ENCODE measurements around the gene CLHC1. TPM values are rescaled to one million over a fixed set of nuclear protein-coding genes. Genes with fewer than 3 reads are reported as not detected.

The CLHC1 gene
- total RNA-seq, 1 donor from 2014 or later, result 7.5 TPM

GRCh38 chr2:55161295-55162210 lies 70.5 kb downstream of the CLHC1 start:
- no peaks in the 10 kb centered on the region for H3K9me3 ChIP-seq (replicated peaks)
- H3K4me1 ChIP-seq, result peaks cover 41% of the 10 kb centered on the region
- TF ChIP-seq CTCF (IDR thresholded peaks at IDR 0.05; ENCODE audit: borderline replicate concordance), result no peak
- H3K27me3 ChIP-seq (ENCODE audit: low read depth), result no peaks in the 10 kb centered on the region
- H3K4me3 ChIP-seq, result no peak overlapping the region
- H3K36me3 ChIP-seq, result no peaks in the 10 kb centered on the region
- intact Hi-C loops (cut with micrococcal nuclease), result loop anchor here (10.0 kb wide), 1 partner anchor 147 kb away; no protein-coding TSS in a partner anchor
- no peak for DNase-seq
- H3K27ac ChIP-seq (replicated peaks), result no peak overlapping the region

DNA sequence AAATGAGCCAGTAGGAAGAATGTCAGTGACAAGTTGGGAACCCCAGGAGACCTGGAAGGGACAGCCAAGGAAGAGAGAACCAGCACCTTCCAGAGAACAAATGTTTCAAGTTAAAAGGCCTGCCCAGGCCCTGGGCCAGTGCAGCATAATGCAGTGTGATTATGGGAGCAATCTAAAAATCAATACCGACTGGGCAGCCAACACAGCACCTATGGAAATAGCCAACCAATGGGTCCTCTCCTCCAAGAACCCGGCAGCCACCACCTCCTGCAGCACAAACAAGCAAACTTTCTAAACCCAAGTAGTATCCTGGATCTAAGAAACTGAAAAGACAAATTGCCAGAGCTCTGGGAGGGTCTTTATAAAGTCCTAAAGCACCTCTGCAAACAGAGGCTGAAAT lies 71.7 kb downstream of the CLHC1 start:
- Histone ChIP-seq H3K9me3 (replicated peaks) (no peaks in the 10 kb centered on the region), H3K36me3 (no peaks in the 10 kb centered on the region), H3K4me1 (peaks cover 46% of the 10 kb centered on the region), H3K4me3 (no peak overlapping the region), H3K27ac (replicated peaks) (no peak overlapping the region), H3K27me3 (ENCODE audit: low read depth) (no peaks in the 10 kb centered on the region)
- no peak for TF ChIP-seq CTCF (IDR thresholded peaks at IDR 0.05; ENCODE audit: borderline replicate concordance)
- intact Hi-C loops (cut with micrococcal nuclease), result loop anchor here (10.0 kb wide), 1 partner anchor 146 kb away; no protein-coding TSS in a partner anchor
- no peak for DNase-seq

GRCh38 chr2:55159752-55160151 lies 72.3 kb downstream of the CLHC1 start:
- Histone ChIP-seq H3K4me3 (no peak overlapping the region), H3K9me3 (replicated peaks) (no peaks in the 10 kb centered on the region), H3K4me1 (peaks cover 46% of the 10 kb centered on the region), H3K27me3 (ENCODE audit: low read depth) (no peaks in the 10 kb centered on the region), H3K36me3 (no peaks in the 10 kb centered on the region), H3K27ac (replicated peaks) (peak overlapping the region; percentile 53)
- intact Hi-C loops (cut with micrococcal nuclease), result loop anchor here (10.0 kb wide), 1 partner anchor 145 kb away; no protein-coding TSS in a partner anchor
- DNase-seq, result no peak
- no peak for TF ChIP-seq CTCF (IDR thresholded peaks at IDR 0.05; ENCODE audit: borderline replicate concordance)

DNA sequence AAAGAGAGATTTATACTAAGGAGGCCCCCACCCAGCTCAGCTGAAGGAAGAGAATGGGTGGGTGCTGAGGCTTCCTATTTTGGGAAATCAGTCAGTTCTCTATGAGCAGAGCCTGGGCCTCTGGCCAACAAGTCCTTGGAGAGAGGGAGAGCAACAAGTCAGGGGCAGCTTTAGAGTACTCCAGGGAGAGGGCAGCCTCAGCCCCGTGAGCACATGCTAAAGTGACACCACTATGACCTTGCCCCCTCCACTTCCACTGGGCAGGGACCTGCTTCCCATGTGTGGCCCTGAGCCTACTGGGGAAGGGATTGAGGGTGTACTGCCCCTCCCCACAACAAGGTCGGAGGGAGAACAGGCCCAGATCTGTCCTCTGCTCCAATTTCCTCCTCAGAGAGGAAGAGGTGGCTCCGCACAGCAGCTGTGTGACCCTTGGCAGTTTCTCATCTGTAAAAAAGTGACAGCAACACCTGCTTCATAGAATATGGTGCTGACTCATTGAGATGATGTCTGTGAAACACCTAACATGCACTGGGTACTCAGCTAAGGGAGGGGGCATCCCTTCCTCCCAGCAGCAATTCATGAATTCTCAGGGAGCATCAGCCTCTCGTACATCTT lies 72.9 kb downstream of the CLHC1 start:
- no peak for TF ChIP-seq CTCF (IDR thresholded peaks at IDR 0.05; ENCODE audit: borderline replicate concordance)
- H3K9me3 ChIP-seq (replicated peaks), result no peaks in the 10 kb centered on the region
- peak; percentile 70 for DNase-seq
- H3K27me3 ChIP-seq (ENCODE audit: low read depth), result no peaks in the 10 kb centered on the region
- peak overlapping the region; percentile 53 for H3K27ac ChIP-seq (replicated peaks)
- H3K36me3 ChIP-seq, result no peaks in the 10 kb centered on the region
- H3K4me1 ChIP-seq, result peaks cover 46% of the 10 kb centered on the region
- intact Hi-C loops (cut with micrococcal nuclease), result no loop called here
- no peak overlapping the region for H3K4me3 ChIP-seq

DNA sequence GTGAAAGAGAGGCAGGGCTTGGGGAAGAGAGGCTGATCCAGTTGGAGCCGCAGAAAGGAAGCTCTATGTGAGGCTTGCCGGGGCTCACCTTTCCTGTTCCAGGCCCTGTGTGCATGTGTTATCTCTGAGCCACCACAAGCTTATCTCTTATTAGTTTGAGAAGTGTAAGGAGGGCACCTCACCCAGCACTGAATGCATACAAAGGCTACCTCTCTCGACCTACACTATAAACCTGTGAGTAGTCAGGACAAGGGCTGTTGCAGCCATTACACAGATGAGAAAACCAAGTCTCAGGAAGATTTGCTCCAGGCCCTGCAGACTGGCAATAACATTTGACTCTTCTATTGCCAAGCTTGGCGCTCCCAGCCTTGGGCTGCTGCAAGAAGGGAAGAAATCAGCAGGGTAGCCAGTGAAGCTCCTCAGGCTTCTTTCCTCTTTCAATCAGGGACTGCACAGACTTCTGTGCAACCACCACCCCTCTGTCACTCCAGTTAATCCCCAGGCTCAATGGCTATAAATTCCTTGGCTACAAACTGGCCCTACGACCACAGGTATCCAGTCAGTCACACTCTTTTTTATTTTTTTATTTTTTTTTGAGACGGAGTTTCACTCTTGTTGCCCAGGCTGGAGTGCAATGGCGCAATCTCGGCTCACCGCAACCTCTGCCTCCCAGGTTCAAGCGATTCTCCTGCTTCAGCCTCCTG lies 73.8 kb downstream of the CLHC1 start:
- intact Hi-C loops (cut with micrococcal nuclease), result no loop called here
- no peak overlapping the region for H3K4me3 ChIP-seq
- H3K27ac ChIP-seq (replicated peaks), result peak overlapping the region; percentile 53
- DNase-seq, result no peak
- H3K4me1 ChIP-seq, result peaks cover 50% of the 10 kb centered on the region
- H3K9me3 ChIP-seq (replicated peaks), result no peaks in the 10 kb centered on the region
- no peaks in the 10 kb centered on the region for H3K27me3 ChIP-seq (ENCODE audit: low read depth)
- H3K36me3 ChIP-seq, result no peaks in the 10 kb centered on the region
- TF ChIP-seq CTCF (IDR thresholded peaks at IDR 0.05; ENCODE audit: borderline replicate concordance), result no peak
